Vagina (tissue), 2 donors: ENCODE measurements around the gene PEX13. TPM values are rescaled to one million over a fixed set of nuclear protein-coding genes. Genes with fewer than 3 reads are reported as not detected.
"Not testable (repeated sequence)": the region's sequence is repeated elsewhere in the genome, so short reads cannot be mapped to it uniquely, and the experiment has no call there.

Experiments used
- DNase-seq, 2 donors: peaks; one replicate each; pipeline ENCODE4 v3.0.0-alpha.2; 2017; ENCODE audit errors: extremely low spot score in 2 of 2
- H3K27ac ChIP-seq: fragments of 200-600 bp; sonication (generic); one replicate; pipeline ENCODE4 v1.5.1; 2019
- H3K27me3 ChIP-seq: fragments of 200-600 bp; sonication (generic); one replicate; pipeline ENCODE4 v1.5.1; 2019
- H3K36me3 ChIP-seq, 2 donors: fragments of 200-600 bp; sonication (generic); one replicate each; pipeline ENCODE4 v1.5.1; 2017 to 2019
- H3K4me1 ChIP-seq: fragments of 200-600 bp; sonication (generic); one replicate; pipeline ENCODE4 v1.5.1; 2019
- H3K4me3 ChIP-seq, 2 donors: fragments of 200-600 bp; sonication (generic); 1 replicate in 1 of 2; 2 replicates in 1 of 2; pipeline ENCODE4 v1.5.1; 2016 to 2019
- H3K9me3 ChIP-seq: fragments of 200-600 bp; sonication (generic); one replicate; pipeline ENCODE4 v1.5.1; 2019
- POLR2A ChIP-seq, 2 donors: fragments of 450-650 bp; IDR thresholded peaks; one replicate each; pipeline ENCODE4 v1.6.1; 2017; ENCODE audit warnings: antibody characterized with exemption in 2 of 2, mild to moderate bottlenecking in 2 of 2, moderate library complexity in 2 of 2
- POLR2AphosphoS5 ChIP-seq, 2 donors: sonication (generic); formaldehyde crosslinking; IDR thresholded peaks; one replicate each; pipeline ENCODE4 v1.9.0; 2017; ENCODE audit warnings: antibody characterized with exemption in 2 of 2, mild to moderate bottlenecking in 2 of 2, low read depth in 1 of 2; ENCODE audit not compliant: insufficient read depth in 1 of 2
- intact Hi-C: fragments of 100-400 bp; cut with DNase I; formaldehyde crosslinking; loops from one replicate; pipeline ENCODE4 v1.15.1; 2023
- total RNA-seq: library from RNA; depleted of rRNA; stranded (reverse); fragments of >200 nt; gene quantifications from one replicate; pipeline ENCODE4 v1.2.3, GENCODE V29; 2016
- TF ChIP-seq, protein P1 (sequence below), 3 experiments: fragments of 450-650 bp in 2 of 3; fragments of 200-600 bp in 1 of 3; sonication (generic) in 1 of 3; IDR thresholded peaks; one replicate each; pipeline ENCODE4 v1.5.1; 2017 to 2019; ENCODE audit warnings: antibody characterized with exemption in 3 of 3, mild to moderate bottlenecking in 2 of 3, moderate library complexity in 2 of 3

PEX13 gene
- total RNA-seq, 1 donor from 2014 or later: 18.7 TPM

DNA sequence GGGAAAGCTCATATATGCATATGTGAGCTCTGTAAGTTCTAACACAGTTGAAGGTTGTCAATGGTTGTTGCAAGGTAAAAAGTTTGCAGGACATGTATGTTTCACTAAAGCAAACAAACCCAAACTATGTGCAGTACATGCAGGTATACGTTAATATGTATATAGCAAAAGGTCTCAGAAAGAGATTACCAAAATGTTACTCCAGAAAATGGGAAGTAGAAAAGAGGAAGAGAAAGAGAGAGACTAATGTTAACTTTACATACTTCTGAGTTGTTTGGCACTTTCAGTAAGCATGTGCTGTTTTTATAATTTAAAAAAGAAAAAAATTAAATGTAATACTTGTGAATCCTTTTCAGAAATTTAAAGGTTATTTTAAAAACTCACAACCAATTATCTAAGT, 32.8 kb upstream of the PEX13 start:
- Histone ChIP-seq H3K9me3 (no peaks in the 10 kb centered on the region), H3K27ac (no peak overlapping the region), H3K27me3 (no peaks in the 10 kb centered on the region), H3K4me3 (no peak overlapping the region), H3K36me3 (no peaks in the 10 kb centered on the region), H3K4me1 (no peaks in the 10 kb centered on the region)
- TF ChIP-seq POLR2AphosphoS5 (IDR thresholded peaks at IDR 0.05; ENCODE audit: insufficient read depth in 1 of 2, low read depth in 1 of 2) (no peak), POLR2A (IDR thresholded peaks at IDR 0.05) (no peak)
- TF ChIP-seq, protein P1, sequence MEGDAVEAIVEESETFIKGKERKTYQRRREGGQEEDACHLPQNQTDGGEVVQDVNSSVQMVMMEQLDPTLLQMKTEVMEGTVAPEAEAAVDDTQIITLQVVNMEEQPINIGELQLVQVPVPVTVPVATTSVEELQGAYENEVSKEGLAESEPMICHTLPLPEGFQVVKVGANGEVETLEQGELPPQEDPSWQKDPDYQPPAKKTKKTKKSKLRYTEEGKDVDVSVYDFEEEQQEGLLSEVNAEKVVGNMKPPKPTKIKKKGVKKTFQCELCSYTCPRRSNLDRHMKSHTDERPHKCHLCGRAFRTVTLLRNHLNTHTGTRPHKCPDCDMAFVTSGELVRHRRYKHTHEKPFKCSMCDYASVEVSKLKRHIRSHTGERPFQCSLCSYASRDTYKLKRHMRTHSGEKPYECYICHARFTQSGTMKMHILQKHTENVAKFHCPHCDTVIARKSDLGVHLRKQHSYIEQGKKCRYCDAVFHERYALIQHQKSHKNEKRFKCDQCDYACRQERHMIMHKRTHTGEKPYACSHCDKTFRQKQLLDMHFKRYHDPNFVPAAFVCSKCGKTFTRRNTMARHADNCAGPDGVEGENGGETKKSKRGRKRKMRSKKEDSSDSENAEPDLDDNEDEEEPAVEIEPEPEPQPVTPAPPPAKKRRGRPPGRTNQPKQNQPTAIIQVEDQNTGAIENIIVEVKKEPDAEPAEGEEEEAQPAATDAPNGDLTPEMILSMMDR (IDR thresholded peaks at IDR 0.05): no peak
- no peak for DNase-seq
- intact Hi-C loops: no loop called here

DNA sequence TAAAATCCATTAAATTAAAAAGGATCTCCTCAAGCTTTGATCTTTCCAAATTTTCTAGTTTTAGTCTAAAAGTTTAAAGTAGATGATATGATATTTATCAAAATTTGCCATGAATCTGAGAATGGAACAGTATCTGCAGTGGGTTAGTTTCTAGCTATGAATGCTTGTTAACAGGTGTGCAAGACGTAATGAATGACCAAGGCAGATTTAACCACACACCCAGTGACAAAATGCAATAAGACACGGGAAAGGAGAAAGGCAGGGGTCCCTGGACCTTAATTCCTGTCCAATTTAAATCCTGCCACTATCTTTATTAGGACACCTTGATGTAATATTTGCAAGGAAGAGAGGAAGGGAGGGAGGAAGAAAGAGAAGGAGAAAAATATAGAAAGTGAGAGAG, 30.5 kb upstream of the PEX13 start:
- no peaks in the 10 kb centered on the region for H3K4me1 ChIP-seq
- no peaks in the 10 kb centered on the region for H3K9me3 ChIP-seq
- H3K27me3 ChIP-seq: no peaks in the 10 kb centered on the region
- H3K36me3 ChIP-seq: no peaks in the 10 kb centered on the region
- no peak overlapping the region for H3K4me3 ChIP-seq
- no peak overlapping the region for H3K27ac ChIP-seq
- TF ChIP-seq, protein P1 (IDR thresholded peaks at IDR 0.05): no peak
- TF ChIP-seq POLR2A (IDR thresholded peaks at IDR 0.05): no peak
- TF ChIP-seq POLR2AphosphoS5 (IDR thresholded peaks at IDR 0.05; ENCODE audit: insufficient read depth in 1 of 2, low read depth in 1 of 2): no peak
- intact Hi-C loops: no loop called here
- no peak for DNase-seq

DNA sequence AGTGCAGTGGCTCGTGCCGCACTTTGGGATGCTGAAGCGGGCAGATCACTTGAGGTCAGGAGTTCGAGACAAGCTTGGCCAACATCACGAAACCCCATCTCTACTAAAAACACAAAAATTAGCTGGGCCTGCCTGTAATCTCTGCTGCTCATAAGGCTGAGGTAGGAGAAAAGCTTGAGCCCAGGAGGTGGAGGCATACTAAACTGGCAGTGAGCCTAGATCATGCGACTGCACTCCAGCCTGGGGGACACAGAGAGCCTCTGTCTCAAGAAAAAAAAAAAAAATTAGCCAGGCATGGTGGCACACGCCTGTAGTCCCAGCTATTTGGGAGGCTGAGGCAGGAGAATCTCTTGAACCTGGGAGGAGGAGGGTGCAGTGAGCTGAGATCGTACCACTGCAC, 29.9 kb upstream of the PEX13 start:
- DNase-seq, H3K4me1 ChIP-seq, H3K27ac ChIP-seq, H3K9me3 ChIP-seq, H3K4me3 ChIP-seq, H3K27me3 ChIP-seq, H3K36me3 ChIP-seq, intact Hi-C loops: not testable (repeated sequence)

DNA sequence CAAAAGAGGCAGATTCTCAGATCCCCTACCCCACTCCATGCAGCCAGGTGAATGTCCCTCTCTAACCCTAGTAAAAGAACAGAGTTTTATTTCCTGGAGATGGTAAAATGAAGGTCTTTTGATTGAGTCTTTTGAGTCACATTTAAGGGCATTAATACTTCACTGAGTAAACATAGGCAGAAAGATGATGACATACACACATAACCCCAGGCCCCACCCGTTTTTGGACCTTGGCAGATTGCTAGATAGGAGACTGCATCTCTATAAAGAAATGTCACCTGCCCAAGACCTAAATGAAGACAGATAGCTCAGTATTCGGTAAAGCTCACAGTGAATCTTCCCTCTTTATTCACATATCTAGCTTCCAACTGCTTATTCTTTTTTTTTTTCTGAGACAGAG, 28.3 kb upstream of the PEX13 start:
- DNase-seq: no peak
- H3K27ac ChIP-seq: no peak overlapping the region
- no peak for TF ChIP-seq POLR2AphosphoS5 (IDR thresholded peaks at IDR 0.05; ENCODE audit: insufficient read depth in 1 of 2, low read depth in 1 of 2)
- TF ChIP-seq, protein P1 (IDR thresholded peaks at IDR 0.05): no peak
- no peak for TF ChIP-seq POLR2A (IDR thresholded peaks at IDR 0.05)
- no peaks in the 10 kb centered on the region for H3K36me3 ChIP-seq
- H3K9me3 ChIP-seq: no peaks in the 10 kb centered on the region
- no peaks in the 10 kb centered on the region for H3K4me1 ChIP-seq
- intact Hi-C loops: no loop called here
- H3K27me3 ChIP-seq: no peaks in the 10 kb centered on the region
- no peak overlapping the region for H3K4me3 ChIP-seq

DNA sequence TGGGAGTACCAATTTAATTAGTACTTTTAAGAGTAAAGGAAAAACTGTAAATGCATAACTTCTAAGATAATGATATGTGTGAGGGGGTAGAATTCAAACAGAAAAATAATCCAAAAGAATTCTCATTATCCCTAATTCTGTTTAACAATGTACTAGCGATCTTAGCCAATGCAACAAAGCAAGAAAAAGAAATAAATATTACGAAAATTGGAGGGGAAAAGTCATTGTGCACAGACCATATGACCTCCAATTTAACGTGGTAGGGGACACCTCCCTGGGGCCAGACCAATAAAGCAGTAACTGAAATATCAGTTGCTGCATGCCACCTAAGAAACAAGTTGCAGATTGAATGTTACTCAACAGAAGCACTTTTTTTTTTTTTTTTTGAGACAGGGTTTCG, 25.9 kb upstream of the PEX13 start:
- Histone ChIP-seq H3K27me3 (no peaks in the 10 kb centered on the region), H3K36me3 (no peaks in the 10 kb centered on the region), H3K4me1 (no peaks in the 10 kb centered on the region), H3K4me3 (no peak overlapping the region), H3K9me3 (no peaks in the 10 kb centered on the region), H3K27ac (no peak overlapping the region)
- intact Hi-C loops: no loop called here
- TF ChIP-seq, protein P1 (IDR thresholded peaks at IDR 0.05): no peak
- TF ChIP-seq POLR2A (IDR thresholded peaks at IDR 0.05): no peak
- TF ChIP-seq POLR2AphosphoS5 (IDR thresholded peaks at IDR 0.05; ENCODE audit: insufficient read depth in 1 of 2, low read depth in 1 of 2): no peak
- no peak for DNase-seq

DNA sequence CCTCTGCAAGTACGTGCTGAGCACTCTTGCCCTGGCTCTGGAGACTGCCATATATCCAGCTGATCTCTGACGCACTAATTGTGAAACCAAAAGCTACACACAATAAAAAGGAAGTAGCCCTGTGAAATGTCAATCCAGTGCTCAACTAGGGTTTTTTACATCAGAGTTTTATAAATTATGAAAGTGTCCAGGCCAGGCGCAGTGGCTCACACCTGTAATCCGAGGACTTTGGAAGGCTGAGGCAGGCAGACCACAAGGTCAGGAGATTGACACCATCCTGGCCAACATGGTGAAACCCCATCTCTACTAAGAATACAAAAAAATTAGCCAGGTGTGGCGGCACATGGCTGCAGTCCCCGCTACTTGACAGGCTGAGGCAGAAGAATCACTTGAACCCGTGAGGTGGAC, 24.5 kb upstream of the PEX13 start:
- Histone ChIP-seq H3K4me3 (no peak overlapping the region), H3K27ac (no peak overlapping the region), H3K27me3 (no peaks in the 10 kb centered on the region), H3K36me3 (no peaks in the 10 kb centered on the region), H3K4me1 (no peaks in the 10 kb centered on the region), H3K9me3 (no peaks in the 10 kb centered on the region)
- TF ChIP-seq, protein P1 (IDR thresholded peaks at IDR 0.05): no peak
- TF ChIP-seq POLR2AphosphoS5 (IDR thresholded peaks at IDR 0.05; ENCODE audit: insufficient read depth in 1 of 2, low read depth in 1 of 2): no peak
- no peak for TF ChIP-seq POLR2A (IDR thresholded peaks at IDR 0.05)
- DNase-seq: no peak
- intact Hi-C loops: no loop called here
